Pancreas (tissue), 10 donors: ENCODE measurements around the gene TMEM229A. TPM values are rescaled to one million over a fixed set of nuclear protein-coding genes. Genes with fewer than 3 reads are reported as not detected.

ENCODE experiments used
- ATAC-seq, 4 donors: fragments of 200-7000 bp; cut with Tn5 transposase; one replicate each; pipeline versions ENCODE4 v1.8.0 to v1.9.1; 2020; ENCODE audit warnings: mild to moderate bottlenecking in 4 of 4, moderate library complexity in 4 of 4
- DNase-seq, 6 donors: peaks; one replicate each; pipeline ENCODE4 v3.0.0-alpha.2; 2020
- FAIRE-seq: peaks from 2 replicates; lab custom pipeline; 2012; peaks lifted over from hg19 to GRCh38; lab: Jason Lieb, UNC
- H3K27ac ChIP-seq, 4 donors: fragments of 200-600 bp; sonication (generic); 1 replicate in 3 of 4; 2 replicates in 1 of 4; pipeline versions ENCODE4 v1.5.0 to v1.8.0; 2020
- H3K27me3 ChIP-seq, 4 donors: fragments of 200-600 bp; one replicate each; pipeline ENCODE4 v1.8.0; 2021
- H3K36me3 ChIP-seq, 3 donors: fragments of 200-600 bp; sonication (generic) in 1 of 3; one replicate each; pipeline versions ENCODE4 v1.5.0 to v1.8.0; 2020 to 2021
- H3K4me1 ChIP-seq, 3 donors: fragments of 200-600 bp; one replicate each; pipeline ENCODE4 v1.8.0; 2021
- H3K4me3 ChIP-seq, 4 donors: fragments of 200-600 bp; sonication (generic) in 2 of 4; one replicate each; pipeline versions ENCODE4 v1.5.0 to v1.8.0; 2020 to 2021
- H3K9me3 ChIP-seq, 4 donors: fragments of 200-600 bp; one replicate each; pipeline ENCODE4 v1.8.0; 2021
- CTCF ChIP-seq, 4 donors: fragments of 200-600 bp; sonication (generic) in 3 of 4; IDR thresholded peaks; one replicate each; pipeline versions ENCODE4 v1.5.0 to v1.8.0; 2021; ENCODE audit warnings: antibody characterized with exemption in 4 of 4
- WGBS, 2 donors: extraction: QIAGEN DNeasy Blood & Tissue Kit; methylation state at CpG; one replicate each; pipeline ENCODE4 v1.1.7; 2013; 5-methylcytosine and 5-hydroxymethylcytosine counted together
- intact Hi-C, 3 donors: fragments of 100-400 bp; cut with DNase I; formaldehyde crosslinking; loops; one replicate each; pipeline versions ENCODE4 v1.11.1 to v1.14.2; 2022
- polyA plus RNA-seq, 2 donors: library from polyadenylated mRNA; stranded (reverse); fragments of 200-250 nt; gene quantifications; one replicate each; pipeline ENCODE4 v1.2.3, GENCODE V29; 2013
- total RNA-seq, 6 donors: library from RNA; stranded (reverse); fragmentation: NEBNext Ultra II Directional in 4 of 6; extraction: Animal tissue kit (Norgen Biotek cat#: 25700) in 4 of 6; gene quantifications; one replicate each; pipeline versions ENCODE4 v1.2.1 to v1.2.4, GENCODE V29; 2021 to 2023
- donor health status: healthy with polysubstance abuse.
- donor health status: DM: no; HTN: no; CAD: no; lungs with moderate emphysema.
- donor health status: DM: no; HTN: no; CAD: no.
- donor health status: control.
- donor health status: control.
- donor health status: Bipolar disorder and iron deficiency.
- donor health status: DM: yes; HTN: yes; CAD: no.
- donor health status: DM: no; HTN: no; CAD: no.
- donor health status: DM: no; HTN: no; CAD: no.
- donor health status: DM: yes; HTN: yes; CAD: no.

TMEM229A gene
- total and polyA plus RNA-seq, 8 donors: 0.09 to 0.20 (median 0.12) TPM; not detected in 5

- DNase-seq (no peak), FAIRE-seq (no peak), ATAC-seq (no peak)
- H3K4me3 ChIP-seq: peak overlapping the region in 2 of 4 donors; percentile 49
- WGBS, 2 donors: 62 to 63% methylated on average over 16 of the region's 16 CpGs
- H3K9me3 ChIP-seq: no peaks in the 10 kb centered on the region
- peaks cover 0 to 15% (median 10%) of the 10 kb centered on the region in 4 donors for H3K27me3 ChIP-seq
- TF ChIP-seq CTCF (IDR thresholded peaks at IDR 0.05): no peak
- H3K4me1 ChIP-seq: peaks cover 0 to 6% (median 0%) of the 10 kb centered on the region in 3 donors
- intact Hi-C loops: no loop called here
- no peak overlapping the region for H3K27ac ChIP-seq
- H3K36me3 ChIP-seq: no peaks in the 10 kb centered on the region
Observed at GRCh38 chr7:124033807-124034753, 1.2 kb upstream of the TMEM229A start.

- peak overlapping the region; percentile 22 to 49 (median 38) for H3K4me3 ChIP-seq
- no peak for FAIRE-seq
Observed at GRCh38 chr7:124033095-124033806, 384 bp upstream of the TMEM229A start.

GRCh38 chr7:124031919-124032318, 948 bp downstream of the TMEM229A start:
- Histone ChIP-seq H3K4me1 (peaks cover 0 to 6% (median 0%) of the 10 kb centered on the region in 3 donors), H3K27ac (no peak overlapping the region), H3K9me3 (no peaks in the 10 kb centered on the region), H3K27me3 (peaks cover 0 to 15% (median 10%) of the 10 kb centered on the region in 4 donors), H3K4me3 (peak overlapping the region; percentile 8 to 49 (median 36)), H3K36me3 (no peaks in the 10 kb centered on the region)
- DNase-seq (peak in 1 of 6 donors; percentile 35), ATAC-seq (no peak), FAIRE-seq (no peak)
- no peak for TF ChIP-seq CTCF (IDR thresholded peaks at IDR 0.05)
- 2 to 3% methylated on average over 22 of the region's 22 CpGs for WGBS, 2 donors
- intact Hi-C loops: no loop called here

More at GRCh38 chr7:124033095-124033806, 384 bp upstream of the TMEM229A start:
- H3K9me3 ChIP-seq: no peaks in the 10 kb centered on the region
- 0 to 1% methylated on average over 33 to 70 of the region's 70 CpGs for WGBS, 2 donors
- peaks cover 0 to 6% (median 0%) of the 10 kb centered on the region in 3 donors for H3K4me1 ChIP-seq
- DNase-seq (peak; percentile 49 to 90 (median 78)), ATAC-seq (peak; percentile 77 to 82 (median 80))
- H3K27ac ChIP-seq: no peak overlapping the region
- intact Hi-C loops: no loop called here
- no peak for TF ChIP-seq CTCF (IDR thresholded peaks at IDR 0.05)
- H3K27me3 ChIP-seq: peaks cover 0 to 15% (median 10%) of the 10 kb centered on the region in 4 donors
- no peaks in the 10 kb centered on the region for H3K36me3 ChIP-seq

GRCh38 chr7:124031406-124031805, 1.5 kb downstream of the TMEM229A start:
- FAIRE-seq (no peak), DNase-seq (no peak), ATAC-seq (no peak)
- peak overlapping the region in 1 of 4 donors; percentile 49 for H3K4me3 ChIP-seq
- no peaks in the 10 kb centered on the region for H3K9me3 ChIP-seq
- intact Hi-C loops: no loop called here
- peaks cover 0 to 6% (median 0%) of the 10 kb centered on the region in 3 donors for H3K4me1 ChIP-seq
- 32 to 45% methylated on average over 8 of the region's 8 CpGs for WGBS, 2 donors
- no peak overlapping the region for H3K27ac ChIP-seq
- TF ChIP-seq CTCF (IDR thresholded peaks at IDR 0.05): no peak
- peaks cover 0 to 15% (median 10%) of the 10 kb centered on the region in 4 donors for H3K27me3 ChIP-seq
- no peaks in the 10 kb centered on the region for H3K36me3 ChIP-seq
